Epithelial cell of prostate (primary cell): ENCODE results near the gene SRRM3.
"Not testable (repeated sequence)": the region's sequence is repeated elsewhere in the genome, so short reads cannot be mapped to it uniquely, and the experiment has no call there.

Experiments used
- DNase-seq: peaks from one replicate; pipeline ENCODE4 v3.0.0-alpha.2; 2011; ENCODE audit warnings: low read depth, low spot score
- H3K27ac ChIP-seq: fragments of 450-650 bp; 2 replicates; pipeline ENCODE4 v1.5.1; 2017; ENCODE audit warnings: mild to moderate bottlenecking

The SRRM3 gene

GRCh38 chr7:76225379-76225778 is 23.7 kb downstream of the SRRM3 start:
- H3K27ac ChIP-seq = no peak overlapping the region
- no peak for DNase-seq

GRCh38 chr7:76225951-76226350 is 24.3 kb downstream of the SRRM3 start:
- DNase-seq = no peak
- H3K27ac ChIP-seq = no peak overlapping the region

GRCh38 chr7:76226878-76227423 is 25.3 kb downstream of the SRRM3 start:
- DNase-seq, H3K27ac ChIP-seq: not testable (repeated sequence)

DNA sequence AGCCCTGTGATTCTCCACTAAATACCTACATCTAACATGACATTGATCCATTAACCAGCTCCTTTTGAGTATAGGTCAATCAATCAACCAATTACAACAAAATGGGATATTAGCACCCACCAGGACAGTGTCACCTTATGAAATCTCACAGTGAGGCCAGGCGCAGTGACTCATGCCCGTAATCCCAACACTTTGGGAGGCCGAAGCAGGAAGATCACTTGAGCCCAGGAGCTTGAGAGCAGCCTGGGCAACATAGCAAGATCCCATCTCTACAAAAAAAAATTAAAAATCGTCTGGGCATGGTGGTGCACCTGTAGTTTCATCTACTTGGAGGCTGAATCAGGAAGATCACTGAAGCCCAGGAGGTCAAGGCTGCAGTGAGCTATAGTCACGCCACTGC is 28.5 kb downstream of the SRRM3 start:
- H3K27ac ChIP-seq = no peak overlapping the region
- DNase-seq = no peak

- H3K27ac ChIP-seq = no peak overlapping the region
- DNase-seq = no peak
Measured at GRCh38 chr7:76231071-76231470, 29.4 kb downstream of the SRRM3 start.

GRCh38 chr7:76231583-76231982 is 29.9 kb downstream of the SRRM3 start:
- H3K27ac ChIP-seq = no peak overlapping the region
- no peak for DNase-seq

- no peak overlapping the region for H3K27ac ChIP-seq
- no peak for DNase-seq
Measured at GRCh38 chr7:76232698-76233097, 31.0 kb downstream of the SRRM3 start.

DNA sequence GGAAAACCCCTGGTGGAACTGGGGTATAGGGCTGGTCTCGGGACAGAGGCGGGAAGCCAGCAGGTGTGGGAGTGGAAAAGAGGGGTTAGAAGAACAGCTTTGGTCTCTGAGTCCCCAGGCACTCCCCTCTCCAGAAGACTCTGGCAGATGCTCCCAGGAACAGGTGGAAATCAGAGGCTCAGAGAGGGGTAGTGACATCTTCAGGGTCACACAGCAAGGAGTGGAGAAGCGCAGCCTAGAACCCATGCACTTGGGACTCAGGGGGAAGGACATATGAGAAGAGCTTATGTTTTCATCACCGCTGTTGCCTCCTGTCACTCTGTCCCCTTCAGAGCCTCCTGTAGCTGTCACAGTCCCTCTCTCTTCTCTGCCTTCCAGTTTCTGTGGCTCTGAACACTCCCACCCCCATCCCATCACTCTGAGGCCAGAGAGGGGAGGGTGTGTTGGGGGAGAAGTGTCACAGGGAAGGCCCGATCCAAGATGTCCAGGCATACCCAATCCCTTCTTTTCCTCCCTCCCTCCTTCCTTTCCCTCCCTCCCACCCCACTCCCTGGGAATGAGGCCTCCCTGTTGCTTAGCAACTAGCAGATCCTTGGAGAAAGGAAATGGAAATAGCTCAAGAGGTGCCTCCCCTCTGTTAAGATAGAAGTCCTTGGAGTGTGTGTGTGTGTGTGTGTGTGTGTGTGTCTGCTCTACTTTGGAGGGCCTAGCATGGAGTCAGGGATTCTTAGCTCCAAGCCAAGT is 32.0 kb downstream of the SRRM3 start:
- DNase-seq = no peak
- no peak overlapping the region for H3K27ac ChIP-seq

DNA sequence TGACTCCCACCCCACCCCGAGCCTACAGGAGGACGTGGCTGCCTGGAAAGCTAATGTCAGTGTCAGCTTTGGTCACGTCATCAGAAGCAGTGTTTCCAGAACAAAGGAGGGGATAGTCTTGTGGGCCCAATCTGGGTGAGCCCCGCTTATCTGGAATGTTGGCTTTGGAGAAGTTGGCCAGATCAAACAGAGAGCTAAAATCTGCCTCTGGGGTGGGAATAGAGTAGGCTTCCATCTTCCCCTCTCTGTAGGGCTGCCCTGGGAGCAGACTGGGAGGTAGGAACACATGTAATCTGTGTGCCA is 32.5 kb downstream of the SRRM3 start:
- DNase-seq = no peak
- H3K27ac ChIP-seq = no peak overlapping the region

GRCh38 chr7:76234931-76235441 is 33.3 kb downstream of the SRRM3 start:
- DNase-seq = peak; percentile 37
- no peak overlapping the region for H3K27ac ChIP-seq

DNA sequence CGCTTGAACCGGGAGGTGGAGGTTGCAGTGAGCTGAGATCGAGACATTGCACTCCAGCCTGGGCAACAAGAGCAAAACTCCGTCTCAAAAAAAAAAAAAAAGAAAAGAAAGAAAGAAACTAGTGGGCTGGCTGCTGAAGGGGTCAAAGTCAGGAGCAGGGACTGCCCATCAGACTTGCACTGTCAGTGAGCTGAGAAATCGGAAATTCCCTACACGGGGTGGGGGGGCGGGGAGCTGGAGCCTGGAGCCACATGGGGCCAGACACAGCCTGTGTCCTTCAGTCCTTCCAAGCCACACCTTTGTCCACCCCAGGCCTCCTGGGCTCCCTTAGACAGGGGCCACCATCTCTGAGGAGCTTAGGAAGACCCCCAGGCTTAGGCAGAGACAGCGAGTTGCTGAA is 34.5 kb downstream of the SRRM3 start:
- DNase-seq = no peak

GRCh38 chr7:76238326-76238725 is 36.6 kb downstream of the SRRM3 start:
- DNase-seq = no peak
- H3K27ac ChIP-seq = no peak overlapping the region

More for the DNA sequence above, 34.5 kb downstream of the SRRM3 start:
- H3K27ac ChIP-seq = no peak overlapping the region

DNA sequence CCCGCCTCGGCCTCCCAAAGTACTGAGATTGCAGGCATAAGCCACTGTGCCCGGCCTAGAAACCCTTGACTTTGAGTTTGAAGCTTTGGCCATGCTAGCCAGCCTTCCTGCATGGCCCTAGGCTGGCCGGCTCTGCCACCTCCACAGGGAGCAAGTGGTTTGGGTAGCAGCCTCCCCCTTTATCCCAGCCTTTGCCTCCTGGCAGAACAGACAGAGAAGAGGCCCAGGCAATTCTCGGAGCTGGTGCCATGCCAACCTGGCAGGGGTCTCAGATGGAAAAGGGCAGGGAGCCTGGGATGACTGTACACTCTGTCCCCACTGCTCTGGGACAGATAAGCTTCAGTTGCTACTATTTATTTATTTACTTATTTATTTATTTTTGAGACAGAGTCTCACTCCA is 39.4 kb downstream of the SRRM3 start:
- no peak for DNase-seq
- no peak overlapping the region for H3K27ac ChIP-seq

GRCh38 chr7:76242517-76243063 is 40.9 kb downstream of the SRRM3 start:
- not testable (repeated sequence) for H3K27ac ChIP-seq, DNase-seq

DNA sequence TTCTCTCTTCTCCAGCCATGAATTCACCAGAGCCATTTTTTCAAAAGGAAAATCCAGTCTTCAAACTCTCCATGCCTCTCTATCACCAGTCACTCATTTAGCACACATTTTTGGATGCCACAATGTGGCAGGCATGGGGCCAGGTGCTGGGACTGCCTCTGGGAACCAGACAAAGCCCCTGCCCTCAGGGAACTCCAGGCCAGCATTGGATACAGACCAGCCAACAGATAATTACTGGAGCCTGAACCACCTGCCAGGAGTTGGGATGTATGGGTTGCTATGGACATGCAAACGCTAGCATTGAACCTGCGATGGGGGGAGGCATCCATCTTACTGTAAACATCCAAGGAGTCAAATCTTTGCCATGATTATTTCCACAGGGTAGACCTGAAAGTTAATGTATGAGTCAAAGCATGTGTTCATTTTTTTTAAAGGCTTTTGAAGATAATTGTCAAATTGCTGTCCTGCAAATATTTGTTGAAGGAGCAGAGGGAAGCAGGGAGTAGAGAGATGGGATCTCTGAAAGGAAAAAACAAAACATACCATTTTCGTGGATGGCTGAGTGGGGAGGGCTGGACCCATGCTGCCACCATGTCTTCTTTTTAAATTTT is 43.2 kb downstream of the SRRM3 start:
- no peak overlapping the region for H3K27ac ChIP-seq
- DNase-seq = no peak

DNA sequence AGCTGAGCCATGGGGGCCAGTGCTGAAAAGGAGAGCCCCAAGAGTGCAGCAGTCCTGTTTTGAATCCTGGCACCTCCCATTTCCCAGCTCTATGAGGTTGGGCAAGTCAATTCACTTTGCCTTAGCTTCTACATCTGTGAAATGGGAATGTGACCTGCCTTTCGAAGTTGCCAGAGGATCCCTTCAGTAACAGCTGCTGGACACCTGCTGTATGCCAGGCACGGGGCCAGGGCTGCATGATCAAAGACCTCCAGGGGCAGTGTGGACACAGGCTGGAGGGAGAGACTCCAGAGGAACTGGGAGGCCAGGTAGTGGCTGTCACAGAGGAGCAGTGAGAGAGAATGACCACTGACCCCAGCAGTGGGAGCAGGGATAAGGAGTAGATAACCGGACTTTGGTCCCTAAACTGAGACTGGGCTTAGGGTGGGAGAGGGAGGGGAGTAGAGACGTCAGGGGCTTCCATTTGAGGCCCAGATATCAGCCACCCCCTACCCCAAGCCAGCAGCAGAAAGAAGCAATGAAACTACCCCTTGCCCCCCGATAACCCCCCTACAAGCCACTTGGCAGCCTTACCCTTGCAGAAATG is 45.2 kb downstream of the SRRM3 start:
- H3K27ac ChIP-seq = no peak overlapping the region
- no peak for DNase-seq

DNA sequence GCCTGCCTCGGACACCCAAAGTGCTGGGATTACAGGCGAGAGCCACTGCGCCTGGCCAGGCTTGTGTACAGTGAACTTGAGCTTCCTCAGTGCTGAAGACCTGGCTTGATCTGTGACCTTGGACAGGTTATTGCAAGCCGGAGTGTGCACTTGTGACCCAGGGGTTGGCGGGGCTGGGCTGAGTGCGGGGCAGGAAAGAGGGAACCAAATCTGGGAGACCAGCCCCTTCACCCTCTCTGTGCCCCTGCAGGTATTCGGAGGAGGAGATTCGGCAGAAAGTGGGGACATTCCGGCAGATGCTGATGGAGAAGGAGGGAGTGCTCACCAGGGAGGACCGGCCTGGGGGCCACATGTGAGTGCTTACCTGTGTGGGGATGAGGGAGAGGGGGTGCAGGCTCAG is 46.2 kb downstream of the SRRM3 start:
- DNase-seq = no peak
- H3K27ac ChIP-seq = no peak overlapping the region

DNA sequence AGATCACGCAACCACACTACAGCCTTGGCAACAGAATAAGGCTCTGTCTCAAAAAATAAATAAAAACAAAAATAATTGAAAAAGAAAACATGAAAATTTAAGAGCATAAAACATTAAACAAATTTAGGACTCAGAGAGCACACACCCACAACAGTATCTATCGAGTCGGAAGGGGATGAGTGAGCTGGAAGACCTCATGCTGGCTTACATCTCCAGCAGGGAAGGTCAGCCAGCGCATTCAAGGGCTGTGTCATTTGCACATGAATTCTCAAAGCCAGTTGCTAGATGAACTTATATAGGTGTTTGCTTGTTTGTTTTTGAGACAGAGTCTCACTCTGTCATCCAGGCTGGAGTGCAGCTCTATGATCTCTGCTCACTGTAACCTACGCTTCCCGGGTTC is 50.3 kb downstream of the SRRM3 start:
- no peak overlapping the region for H3K27ac ChIP-seq
- DNase-seq = no peak

GRCh38 chr7:76254781-76255180 is 53.1 kb downstream of the SRRM3 start:
- DNase-seq = no peak
- H3K27ac ChIP-seq = no peak overlapping the region

GRCh38 chr7:76257973-76258372 is 56.3 kb downstream of the SRRM3 start:
- no peak overlapping the region for H3K27ac ChIP-seq

More at GRCh38 chr7:76257973-76258372, 56.3 kb downstream of the SRRM3 start:
- DNase-seq = no peak
